Measurements from ENCODE around the gene ELF4. TPM values are rescaled to one million over a fixed set of nuclear protein-coding genes. Genes with fewer than 3 reads are reported as not detected.
A peak's percentile ranks its signal among the peaks of the same experiment; 100 is the strongest.

The ELF4 gene
- total RNA-seq, 1 experiment from 2014 or later, result 1.9 TPM

DNA sequence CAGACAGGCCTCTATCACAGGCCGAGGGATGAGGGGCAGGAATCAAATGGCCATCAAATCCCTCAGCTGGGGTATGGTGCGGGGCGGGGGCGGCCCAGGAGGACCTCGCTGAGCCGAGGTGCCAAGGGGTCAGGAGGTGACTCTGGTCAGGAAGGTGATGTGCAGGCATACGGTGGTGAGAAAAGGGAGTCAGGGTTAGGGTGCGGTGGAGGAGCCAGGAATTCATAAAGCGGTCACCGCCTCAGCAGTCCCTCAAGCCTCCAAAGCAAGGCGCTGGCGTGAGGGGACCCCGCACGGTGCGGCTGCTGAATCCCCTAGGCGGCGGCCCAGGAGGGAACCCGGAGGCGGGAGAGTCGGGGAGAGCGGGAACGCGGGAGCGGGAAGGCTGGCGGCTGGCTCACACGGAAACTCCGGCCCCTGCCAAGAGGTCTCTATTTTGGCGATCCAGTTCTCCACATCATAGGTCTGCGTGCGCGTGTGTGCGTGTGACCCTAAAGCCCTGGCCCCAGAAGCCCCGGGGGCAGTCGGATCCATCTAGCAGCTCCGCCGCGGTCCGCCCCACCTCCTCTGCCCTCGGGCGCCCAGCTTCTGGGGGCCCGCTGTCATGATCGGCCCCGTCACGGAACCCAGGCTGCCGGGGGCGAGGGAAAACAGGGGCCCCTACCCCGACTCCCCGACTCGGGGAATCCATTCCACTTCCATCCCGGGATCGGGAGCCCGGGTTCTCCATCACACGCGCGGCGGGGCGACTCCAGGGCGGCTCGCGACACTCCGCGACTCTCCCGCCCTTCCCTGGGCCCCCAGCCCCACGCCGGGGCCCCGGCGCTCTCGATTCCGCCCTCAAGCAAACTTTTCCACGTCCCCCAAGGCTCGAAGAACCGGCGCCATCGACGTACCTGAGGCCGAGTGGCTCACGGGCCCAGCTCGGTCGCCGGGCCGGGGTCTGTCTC is 593 bp downstream of the ELF4 start (continued):
- TF ChIP-seq ZNF219 (CRISPR knock-in tag; IDR thresholded peaks at IDR 0.05; ENCODE audit: borderline replicate concordance), result no peak
- TF ChIP-seq FOXK1 (CRISPR knock-in tag; IDR thresholded peaks at IDR 0.05), result no peak
- TF ChIP-seq SOX15 (CRISPR knock-in tag; IDR thresholded peaks at IDR 0.05), result no peak
- TF ChIP-seq NR3C1 (CRISPR knock-in tag; conservative IDR thresholded peaks at IDR 0.05; ENCODE audit: low read depth), result no peak
- TF ChIP-seq, protein P1, sequence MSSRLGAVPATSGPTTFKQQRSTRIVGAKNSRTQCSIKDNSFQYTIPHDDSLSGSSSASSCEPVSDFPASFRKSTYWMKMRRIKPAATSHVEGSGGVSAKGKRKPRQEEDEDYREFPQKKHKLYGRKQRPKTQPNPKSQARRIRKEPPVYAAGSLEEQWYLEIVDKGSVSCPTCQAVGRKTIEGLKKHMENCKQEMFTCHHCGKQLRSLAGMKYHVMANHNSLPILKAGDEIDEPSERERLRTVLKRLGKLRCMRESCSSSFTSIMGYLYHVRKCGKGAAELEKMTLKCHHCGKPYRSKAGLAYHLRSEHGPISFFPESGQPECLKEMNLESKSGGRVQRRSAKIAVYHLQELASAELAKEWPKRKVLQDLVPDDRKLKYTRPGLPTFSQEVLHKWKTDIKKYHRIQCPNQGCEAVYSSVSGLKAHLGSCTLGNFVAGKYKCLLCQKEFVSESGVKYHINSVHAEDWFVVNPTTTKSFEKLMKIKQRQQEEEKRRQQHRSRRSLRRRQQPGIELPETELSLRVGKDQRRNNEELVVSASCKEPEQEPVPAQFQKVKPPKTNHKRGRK (CRISPR knock-in tag; IDR thresholded peaks at IDR 0.05; ENCODE audit: borderline replicate concordance), result no peak
- TF ChIP-seq GTF2I (CRISPR knock-in tag; conservative IDR thresholded peaks at IDR 0.05), result no peak
- TF ChIP-seq, protein P2, sequence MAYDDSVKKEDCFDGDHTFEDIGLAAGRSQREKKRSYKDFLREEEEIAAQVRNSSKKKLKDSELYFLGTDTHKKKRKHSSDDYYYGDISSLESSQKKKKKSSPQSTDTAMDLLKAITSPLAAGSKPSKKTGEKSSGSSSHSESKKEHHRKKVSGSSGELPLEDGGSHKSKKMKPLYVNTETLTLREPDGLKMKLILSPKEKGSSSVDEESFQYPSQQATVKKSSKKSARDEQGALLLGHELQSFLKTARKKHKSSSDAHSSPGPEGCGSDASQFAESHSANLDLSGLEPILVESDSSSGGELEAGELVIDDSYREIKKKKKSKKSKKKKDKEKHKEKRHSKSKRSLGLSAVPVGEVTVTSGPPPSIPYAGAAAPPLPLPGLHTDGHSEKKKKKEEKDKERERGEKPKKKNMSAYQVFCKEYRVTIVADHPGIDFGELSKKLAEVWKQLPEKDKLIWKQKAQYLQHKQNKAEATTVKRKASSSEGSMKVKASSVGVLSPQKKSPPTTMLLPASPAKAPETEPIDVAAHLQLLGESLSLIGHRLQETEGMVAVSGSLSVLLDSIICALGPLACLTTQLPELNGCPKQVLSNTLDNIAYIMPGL (CRISPR knock-in tag; IDR thresholded peaks at IDR 0.05), result no peak
- TF ChIP-seq GABPB1 (CRISPR knock-in tag; IDR thresholded peaks at IDR 0.05), result no peak

DNA sequence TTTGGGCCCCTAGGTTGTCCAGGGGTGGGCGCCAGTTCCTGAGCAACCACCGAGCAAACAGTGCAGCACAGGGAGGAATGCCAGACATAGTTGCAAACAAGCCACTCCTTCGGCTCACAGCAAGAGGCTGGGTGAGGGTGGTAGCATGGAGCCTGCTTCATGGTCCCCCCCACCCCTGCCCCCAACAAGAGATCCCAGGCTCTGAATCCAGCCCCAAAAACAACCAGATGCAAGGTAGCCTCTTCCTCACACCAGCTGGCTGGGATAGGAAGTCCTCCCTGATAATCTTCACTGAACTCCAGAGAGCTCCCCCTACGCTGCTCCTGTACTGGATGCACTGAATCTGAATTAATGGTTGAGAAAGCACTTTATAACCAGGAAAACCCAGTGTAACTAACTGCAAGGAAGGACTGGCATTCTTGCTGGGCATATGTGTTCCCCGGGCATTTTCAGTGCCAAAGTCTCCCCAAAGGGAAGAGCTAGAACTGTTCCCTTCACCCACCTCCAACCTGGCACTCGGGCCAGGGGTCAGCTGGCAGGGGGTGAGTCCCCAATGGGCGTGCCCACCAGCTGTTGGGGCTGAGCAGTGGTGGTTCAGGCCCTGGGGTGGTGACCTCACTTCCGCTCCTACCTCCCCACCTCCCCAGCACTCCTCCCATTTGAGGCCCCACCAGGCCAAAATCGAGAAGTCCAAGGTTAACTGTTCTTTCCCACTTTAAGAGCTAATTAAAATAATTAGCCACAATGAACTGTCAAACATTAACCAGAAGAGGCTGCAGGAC is 1.5 kb downstream of the ELF4 start:
- Mint-ChIP-seq H3K27me3 (ENCODE audit: low read depth) (peaks cover 47% of the 10 kb centered on the region), H3K9me3 (no peaks in the 10 kb centered on the region), H3K4me3 (peak overlapping the region; percentile 52; the same call in 1 of the 2 replicates), H3K27ac (no peak overlapping the region), H3K36me3 (no peaks in the 10 kb centered on the region), H3K4me1 (peaks cover 20% of the 10 kb centered on the region)
- ATAC-seq, result peak; percentile 46
- TF ChIP-seq, protein P3, sequence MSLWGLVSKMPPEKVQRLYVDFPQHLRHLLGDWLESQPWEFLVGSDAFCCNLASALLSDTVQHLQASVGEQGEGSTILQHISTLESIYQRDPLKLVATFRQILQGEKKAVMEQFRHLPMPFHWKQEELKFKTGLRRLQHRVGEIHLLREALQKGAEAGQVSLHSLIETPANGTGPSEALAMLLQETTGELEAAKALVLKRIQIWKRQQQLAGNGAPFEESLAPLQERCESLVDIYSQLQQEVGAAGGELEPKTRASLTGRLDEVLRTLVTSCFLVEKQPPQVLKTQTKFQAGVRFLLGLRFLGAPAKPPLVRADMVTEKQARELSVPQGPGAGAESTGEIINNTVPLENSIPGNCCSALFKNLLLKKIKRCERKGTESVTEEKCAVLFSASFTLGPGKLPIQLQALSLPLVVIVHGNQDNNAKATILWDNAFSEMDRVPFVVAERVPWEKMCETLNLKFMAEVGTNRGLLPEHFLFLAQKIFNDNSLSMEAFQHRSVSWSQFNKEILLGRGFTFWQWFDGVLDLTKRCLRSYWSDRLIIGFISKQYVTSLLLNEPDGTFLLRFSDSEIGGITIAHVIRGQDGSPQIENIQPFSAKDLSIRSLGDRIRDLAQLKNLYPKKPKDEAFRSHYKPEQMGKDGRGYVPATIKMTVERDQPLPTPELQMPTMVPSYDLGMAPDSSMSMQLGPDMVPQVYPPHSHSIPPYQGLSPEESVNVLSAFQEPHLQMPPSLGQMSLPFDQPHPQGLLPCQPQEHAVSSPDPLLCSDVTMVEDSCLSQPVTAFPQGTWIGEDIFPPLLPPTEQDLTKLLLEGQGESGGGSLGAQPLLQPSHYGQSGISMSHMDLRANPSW (CRISPR knock-in tag; conservative IDR thresholded peaks at IDR 0.05; ENCODE audit: low read depth), result no peak
- TF ChIP-seq, protein P4, sequence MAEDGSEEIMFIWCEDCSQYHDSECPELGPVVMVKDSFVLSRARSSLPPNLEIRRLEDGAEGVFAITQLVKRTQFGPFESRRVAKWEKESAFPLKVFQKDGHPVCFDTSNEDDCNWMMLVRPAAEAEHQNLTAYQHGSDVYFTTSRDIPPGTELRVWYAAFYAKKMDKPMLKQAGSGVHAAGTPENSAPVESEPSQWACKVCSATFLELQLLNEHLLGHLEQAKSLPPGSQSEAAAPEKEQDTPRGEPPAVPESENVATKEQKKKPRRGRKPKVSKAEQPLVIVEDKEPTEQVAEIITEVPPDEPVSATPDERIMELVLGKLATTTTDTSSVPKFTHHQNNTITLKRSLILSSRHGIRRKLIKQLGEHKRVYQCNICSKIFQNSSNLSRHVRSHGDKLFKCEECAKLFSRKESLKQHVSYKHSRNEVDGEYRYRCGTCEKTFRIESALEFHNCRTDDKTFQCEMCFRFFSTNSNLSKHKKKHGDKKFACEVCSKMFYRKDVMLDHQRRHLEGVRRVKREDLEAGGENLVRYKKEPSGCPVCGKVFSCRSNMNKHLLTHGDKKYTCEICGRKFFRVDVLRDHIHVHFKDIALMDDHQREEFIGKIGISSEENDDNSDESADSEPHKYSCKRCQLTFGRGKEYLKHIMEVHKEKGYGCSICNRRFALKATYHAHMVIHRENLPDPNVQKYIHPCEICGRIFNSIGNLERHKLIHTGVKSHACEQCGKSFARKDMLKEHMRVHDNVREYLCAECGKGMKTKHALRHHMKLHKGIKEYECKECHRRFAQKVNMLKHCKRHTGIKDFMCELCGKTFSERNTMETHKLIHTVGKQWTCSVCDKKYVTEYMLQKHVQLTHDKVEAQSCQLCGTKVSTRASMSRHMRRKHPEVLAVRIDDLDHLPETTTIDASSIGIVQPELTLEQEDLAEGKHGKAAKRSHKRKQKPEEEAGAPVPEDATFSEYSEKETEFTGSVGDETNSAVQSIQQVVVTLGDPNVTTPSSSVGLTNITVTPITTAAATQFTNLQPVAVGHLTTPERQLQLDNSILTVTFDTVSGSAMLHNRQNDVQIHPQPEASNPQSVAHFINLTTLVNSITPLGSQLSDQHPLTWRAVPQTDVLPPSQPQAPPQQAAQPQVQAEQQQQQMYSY (CRISPR knock-in tag; IDR thresholded peaks at IDR 0.05), result no peak
- no peak for TF ChIP-seq ZNF138 (CRISPR knock-in tag; conservative IDR thresholded peaks at IDR 0.05)
- TF ChIP-seq CREM (CRISPR knock-in tag; IDR thresholded peaks at IDR 0.05), result no peak
- TF ChIP-seq CREB1 (CRISPR knock-in tag; IDR thresholded peaks at IDR 0.05), result no peak
- TF ChIP-seq, protein P5, sequence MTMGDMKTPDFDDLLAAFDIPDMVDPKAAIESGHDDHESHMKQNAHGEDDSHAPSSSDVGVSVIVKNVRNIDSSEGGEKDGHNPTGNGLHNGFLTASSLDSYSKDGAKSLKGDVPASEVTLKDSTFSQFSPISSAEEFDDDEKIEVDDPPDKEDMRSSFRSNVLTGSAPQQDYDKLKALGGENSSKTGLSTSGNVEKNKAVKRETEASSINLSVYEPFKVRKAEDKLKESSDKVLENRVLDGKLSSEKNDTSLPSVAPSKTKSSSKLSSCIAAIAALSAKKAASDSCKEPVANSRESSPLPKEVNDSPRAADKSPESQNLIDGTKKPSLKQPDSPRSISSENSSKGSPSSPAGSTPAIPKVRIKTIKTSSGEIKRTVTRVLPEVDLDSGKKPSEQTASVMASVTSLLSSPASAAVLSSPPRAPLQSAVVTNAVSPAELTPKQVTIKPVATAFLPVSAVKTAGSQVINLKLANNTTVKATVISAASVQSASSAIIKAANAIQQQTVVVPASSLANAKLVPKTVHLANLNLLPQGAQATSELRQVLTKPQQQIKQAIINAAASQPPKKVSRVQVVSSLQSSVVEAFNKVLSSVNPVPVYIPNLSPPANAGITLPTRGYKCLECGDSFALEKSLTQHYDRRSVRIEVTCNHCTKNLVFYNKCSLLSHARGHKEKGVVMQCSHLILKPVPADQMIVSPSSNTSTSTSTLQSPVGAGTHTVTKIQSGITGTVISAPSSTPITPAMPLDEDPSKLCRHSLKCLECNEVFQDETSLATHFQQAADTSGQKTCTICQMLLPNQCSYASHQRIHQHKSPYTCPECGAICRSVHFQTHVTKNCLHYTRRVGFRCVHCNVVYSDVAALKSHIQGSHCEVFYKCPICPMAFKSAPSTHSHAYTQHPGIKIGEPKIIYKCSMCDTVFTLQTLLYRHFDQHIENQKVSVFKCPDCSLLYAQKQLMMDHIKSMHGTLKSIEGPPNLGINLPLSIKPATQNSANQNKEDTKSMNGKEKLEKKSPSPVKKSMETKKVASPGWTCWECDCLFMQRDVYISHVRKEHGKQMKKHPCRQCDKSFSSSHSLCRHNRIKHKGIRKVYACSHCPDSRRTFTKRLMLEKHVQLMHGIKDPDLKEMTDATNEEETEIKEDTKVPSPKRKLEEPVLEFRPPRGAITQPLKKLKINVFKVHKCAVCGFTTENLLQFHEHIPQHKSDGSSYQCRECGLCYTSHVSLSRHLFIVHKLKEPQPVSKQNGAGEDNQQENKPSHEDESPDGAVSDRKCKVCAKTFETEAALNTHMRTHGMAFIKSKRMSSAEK (CRISPR knock-in tag; IDR thresholded peaks at IDR 0.05; ENCODE audit: borderline replicate concordance), result no peak
- POLR2A ChIA-PET, result no interaction called here
- DNase-seq (ENCODE audit: low spot score), result peak; percentile 14
- CTCF ChIA-PET, result interaction anchor here (0.6 to 3.9 kb wide), 6 partner anchors 8 to 48 kb away, joined by 4 to 13 read pairs (median 6); no protein-coding TSS in a partner anchor

All from WTC11 (cell line).